Measurements from ENCODE around the gene LDB2.

GRCh38 chr4:16684097-16684496 lies 214.3 kb downstream of the LDB2 start:
- TF ChIP-seq CTCF (conservative IDR thresholded peaks at IDR 0.05; ENCODE audit: low read depth, low read length) (no peak), EZH2 (IDR thresholded peaks at IDR 0.05; ENCODE audit: low read length, unreplicated experiment) (no peak), EZH2phosphoT487 (IDR thresholded peaks at IDR 0.05; ENCODE audit: borderline replicate concordance, low read length) (no peak)

Measured in PC-3 (cell line).